Panc1 (cell line): ENCODE data around the gene SHROOM3. TPM values are rescaled to one million over a fixed set of nuclear protein-coding genes. Genes with fewer than 3 reads are reported as not detected.

Experiments
- ATAC-seq: fragments of 200-7000 bp; cut with Tn5 transposase; 2 replicates; pipeline ENCODE4 v1.9.1; 2020; ENCODE audit warnings: mild to moderate bottlenecking, moderate library complexity
- BruUV-seq: library from RNA; stranded (reverse); fragments of 400-500 nt; replicated peaks from 2 replicates; lab custom pipeline; 2021; lab: Mats Ljungman, UMichigan
- CTCF ChIA-PET: fragments of 300-600 bp; sonication (Branson Sonifier 250); formaldehyde crosslinking; loops from one replicate; lab custom pipeline; 2022; ENCODE audit warnings: antibody characterized with exemption; lab: Charles Lee
- POLR2A ChIA-PET: fragments of 300-600 bp; sonication (Branson Sonifier 250); formaldehyde crosslinking; loops from one replicate; lab custom pipeline; 2022; ENCODE audit warnings: antibody characterized with exemption; lab: Charles Lee
- DNase-seq: peaks from one replicate; pipeline ENCODE4 v3.0.0-alpha.2; 2010; ENCODE audit warnings: low read depth, low spot score
- H3K27ac ChIP-seq: 2 replicates; pipeline ENCODE4 v1.5.1; 2011; ENCODE audit warnings: mild to moderate bottlenecking, low read length, inconsistent platforms
- H3K27me3 ChIP-seq: fragments of 200-500 bp; sonication (Bioruptor generic); 2 replicates; pipeline ENCODE4 v1.6.0; 2014; ENCODE audit warnings: low read length, inconsistent platforms; ENCODE audit not compliant: control insufficient read depth, insufficient read depth
- H3K36me3 ChIP-seq: fragments of 200-500 bp; sonication (Bioruptor generic); 2 replicates; pipeline ENCODE4 v1.5.1; 2014; ENCODE audit warnings: inconsistent platforms, mild to moderate bottlenecking, low read length, moderate library complexity; ENCODE audit not compliant: control insufficient read depth, insufficient read depth
- H3K4me1 ChIP-seq: 2 replicates; pipeline ENCODE4 v1.5.1; 2011; ENCODE audit warnings: inconsistent platforms, mild to moderate bottlenecking, low read length, moderate library complexity; ENCODE audit not compliant: control insufficient read depth, insufficient read depth
- H3K4me3 ChIP-seq, 2 experiments: 2 replicates each; pipeline ENCODE4 v1.5.1; 2011 to 2012; ENCODE audit warnings: low read depth in 2 of 2, low read length in 2 of 2, mild to moderate bottlenecking in 2 of 2, inconsistent platforms in 1 of 2, moderate library complexity in 1 of 2
- H3K9me3 ChIP-seq: fragments of 200-500 bp; sonication (Bioruptor generic); 2 replicates; pipeline ENCODE4 v1.5.1; 2014; ENCODE audit warnings: low read depth, mild to moderate bottlenecking, inconsistent platforms, low read length, moderate library complexity; ENCODE audit not compliant: control insufficient read depth, insufficient read depth
- CTCF ChIP-seq: fragments of 450-650 bp; IDR thresholded peaks from 2 replicates; pipeline ENCODE4 v1.5.1; 2017; ENCODE audit warnings: mild to moderate bottlenecking
- POLR2AphosphoS5 ChIP-seq: IDR thresholded peaks from 2 replicates; pipeline ENCODE4 v1.6.1; 2012; ENCODE audit warnings: mild to moderate bottlenecking, low read depth, low read length, moderate library complexity
- REST ChIP-seq, 2 experiments: IDR thresholded peaks; 2 replicates each; pipeline ENCODE4 v1.6.1; 2011 to 2012; ENCODE audit warnings: low read depth in 2 of 2, control low read depth in 1 of 2, low read length in 1 of 2, mild to moderate bottlenecking in 1 of 2, moderate library complexity in 1 of 2; ENCODE audit not compliant: insufficient read depth in 1 of 2
- SIN3A ChIP-seq: IDR thresholded peaks from 2 replicates; pipeline ENCODE4 v1.6.1; 2012; ENCODE audit warnings: low read depth, mild to moderate bottlenecking, low read length, moderate library complexity, borderline replicate concordance; ENCODE audit not compliant: insufficient read depth
- TCF7L2 ChIP-seq: IDR thresholded peaks from 2 replicates; pipeline ENCODE4 v1.6.1; 2011; ENCODE audit warnings: mild to moderate bottlenecking, low read depth, low read length, inconsistent platforms
- in situ Hi-C: cut with HindIII; loops from 2 replicates; pipeline ENCODE4 v1.10.0; 2016; ENCODE audit warnings: low sequenced_read_pairs, low pct_unique_long_range_greater_than_20kb
- intact Hi-C: fragments of 100-400 bp; cut with micrococcal nuclease; formaldehyde crosslinking; loops from one replicate; pipeline ENCODE4 v1.10.0; 2022; ENCODE audit not compliant: unreplicated experiment
- total RNA-seq: library from RNA; stranded (reverse); gene quantifications from one replicate; pipeline ENCODE4 v1.2.1, GENCODE V29; 2021; ENCODE audit not compliant: unreplicated experiment

SHROOM3 gene
- total RNA-seq, 1 experiment from 2014 or later: 7.2 TPM

GRCh38 chr4:76733068-76733771 is 298.2 kb downstream of the SHROOM3 start:
- Histone ChIP-seq H3K4me1 (no peaks in the 10 kb centered on the region), H3K9me3 (no peaks in the 10 kb centered on the region), H3K27ac (no peak overlapping the region), H3K4me3 (no peak overlapping the region), H3K27me3 (no peaks in the 10 kb centered on the region), H3K36me3 (no peaks in the 10 kb centered on the region)
- in situ Hi-C loops: no loop called here
- DNase-seq: no peak
- ChIA-PET CTCF (no interaction called here), POLR2A (no interaction called here)
- BruUV-seq: no TSS peak
- intact Hi-C loops: no loop called here
- TF ChIP-seq TCF7L2: no peak
- no peak for TF ChIP-seq SIN3A
- peak; percentile 53 for TF ChIP-seq CTCF
- no peak for ATAC-seq

- no peaks in the 10 kb centered on the region for H3K4me1 ChIP-seq
- TF ChIP-seq POLR2AphosphoS5 (no peak), REST (IDR thresholded peaks at IDR 0.05; ENCODE audit: insufficient read depth in 1 of 2, low read depth in 2 of 2, low read length in 1 of 2) (no peak), CTCF (no peak), SIN3A (no peak), TCF7L2 (no peak)
- no peak for DNase-seq
- POLR2A ChIA-PET: no interaction called here
- no peak overlapping the region for H3K4me3 ChIP-seq
- H3K27me3 ChIP-seq: no peaks in the 10 kb centered on the region
- no TSS peak for BruUV-seq
- intact Hi-C loops: no loop called here
- no peak overlapping the region for H3K27ac ChIP-seq
- H3K9me3 ChIP-seq: no peaks in the 10 kb centered on the region
- no peak for ATAC-seq
- in situ Hi-C loops: no loop called here
- H3K36me3 ChIP-seq: no peaks in the 10 kb centered on the region
- CTCF ChIA-PET: no interaction called here
Measured at GRCh38 chr4:76736414-76736813, 301.4 kb downstream of the SHROOM3 start.
